ENCODE results near the gene MAP2.

MAP2 gene

DNA sequence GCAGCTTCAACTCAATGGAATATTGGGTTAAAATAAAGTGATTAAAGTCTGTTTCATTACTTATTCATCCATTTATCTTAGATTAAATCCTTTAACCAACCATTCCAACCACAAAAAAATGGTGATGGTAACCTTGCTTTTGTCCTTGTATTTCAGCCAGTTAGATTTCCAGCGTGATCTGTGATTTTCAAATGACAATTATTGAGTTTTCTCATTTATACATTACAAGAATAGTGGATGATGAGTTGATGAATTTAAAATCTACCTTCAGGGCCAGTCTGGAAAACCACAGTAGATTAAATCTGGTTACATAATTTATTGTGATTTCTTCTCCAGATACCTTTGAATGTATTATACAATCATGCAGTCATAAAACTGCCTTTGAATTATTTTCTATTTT, 318.1 kb downstream of the MAP2 start:
- no peak overlapping the region for H3K4me3 ChIP-seq (ENCODE audit: low read depth, low read length)
- TF ChIP-seq, protein P1, sequence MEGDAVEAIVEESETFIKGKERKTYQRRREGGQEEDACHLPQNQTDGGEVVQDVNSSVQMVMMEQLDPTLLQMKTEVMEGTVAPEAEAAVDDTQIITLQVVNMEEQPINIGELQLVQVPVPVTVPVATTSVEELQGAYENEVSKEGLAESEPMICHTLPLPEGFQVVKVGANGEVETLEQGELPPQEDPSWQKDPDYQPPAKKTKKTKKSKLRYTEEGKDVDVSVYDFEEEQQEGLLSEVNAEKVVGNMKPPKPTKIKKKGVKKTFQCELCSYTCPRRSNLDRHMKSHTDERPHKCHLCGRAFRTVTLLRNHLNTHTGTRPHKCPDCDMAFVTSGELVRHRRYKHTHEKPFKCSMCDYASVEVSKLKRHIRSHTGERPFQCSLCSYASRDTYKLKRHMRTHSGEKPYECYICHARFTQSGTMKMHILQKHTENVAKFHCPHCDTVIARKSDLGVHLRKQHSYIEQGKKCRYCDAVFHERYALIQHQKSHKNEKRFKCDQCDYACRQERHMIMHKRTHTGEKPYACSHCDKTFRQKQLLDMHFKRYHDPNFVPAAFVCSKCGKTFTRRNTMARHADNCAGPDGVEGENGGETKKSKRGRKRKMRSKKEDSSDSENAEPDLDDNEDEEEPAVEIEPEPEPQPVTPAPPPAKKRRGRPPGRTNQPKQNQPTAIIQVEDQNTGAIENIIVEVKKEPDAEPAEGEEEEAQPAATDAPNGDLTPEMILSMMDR (IDR thresholded peaks at IDR 0.05; ENCODE audit: insufficient read depth, low read depth, low read length, missing control alignments): no peak
- no peak for DNase-seq (ENCODE audit: low read depth)

DNA sequence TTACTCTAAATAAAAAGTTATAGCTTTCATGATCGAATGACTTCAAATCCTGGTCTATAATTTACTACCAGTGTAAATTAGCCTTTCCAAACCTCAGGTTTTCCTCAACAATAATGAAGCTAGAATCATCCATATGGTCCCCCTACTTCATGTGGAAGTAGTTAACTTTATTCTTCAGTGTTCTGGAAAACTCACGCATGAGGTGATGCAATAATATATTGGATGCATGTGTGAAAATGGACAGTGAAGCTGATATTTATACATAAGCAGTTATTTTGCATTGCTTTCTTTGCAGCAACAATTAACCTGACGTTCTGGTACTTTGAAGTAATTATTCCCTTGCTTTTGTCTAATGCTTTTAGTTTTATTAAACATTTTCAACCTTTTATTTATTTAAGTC, 329.2 kb downstream of the MAP2 start:
- TF ChIP-seq, protein P1 (IDR thresholded peaks at IDR 0.05; ENCODE audit: insufficient read depth, low read depth, low read length, missing control alignments): no peak
- no peak for DNase-seq (ENCODE audit: low read depth)
- no peak overlapping the region for H3K4me3 ChIP-seq (ENCODE audit: low read depth, low read length)

DNA sequence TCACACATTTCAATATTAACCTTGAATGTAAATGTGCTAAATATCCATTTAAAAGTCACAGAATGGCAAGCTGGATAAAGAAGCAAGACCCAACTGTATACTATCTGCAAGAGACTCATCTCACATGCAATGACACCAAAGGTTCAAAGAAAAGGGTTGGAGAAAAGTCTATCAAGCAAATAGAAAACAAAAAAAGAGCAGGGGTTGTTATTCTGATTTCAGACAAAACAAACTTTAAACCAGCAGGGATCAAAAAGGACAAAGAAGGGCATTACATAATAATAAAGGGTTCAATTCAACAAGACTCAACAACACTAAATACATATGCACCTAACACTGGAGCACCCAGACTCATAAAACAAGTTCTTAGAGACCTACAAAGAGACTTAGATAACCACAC, 333.3 kb downstream of the MAP2 start:
- no peak for DNase-seq (ENCODE audit: low read depth)
- TF ChIP-seq, protein P1 (IDR thresholded peaks at IDR 0.05; ENCODE audit: insufficient read depth, low read depth, low read length, missing control alignments): no peak

DNA sequence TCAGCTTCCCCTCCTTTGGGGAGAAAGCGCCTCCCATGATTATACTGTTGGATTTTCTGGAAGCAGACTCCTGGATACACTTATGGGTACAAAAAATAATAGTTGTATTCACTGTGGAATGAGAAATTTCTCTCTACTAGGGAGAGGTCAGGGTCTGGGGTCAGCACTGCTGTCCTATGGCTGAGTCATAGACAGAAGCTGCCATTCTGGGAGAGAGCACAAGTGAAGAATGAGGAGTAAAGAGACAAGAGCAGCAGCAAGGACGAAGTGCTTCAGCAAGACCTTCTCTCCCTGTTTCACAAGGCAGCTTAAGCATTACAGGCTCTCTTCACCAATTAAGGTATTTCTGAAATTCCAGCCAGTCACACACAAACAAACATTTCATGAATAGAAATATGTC, 337.7 kb downstream of the MAP2 start:
- TF ChIP-seq, protein P1 (IDR thresholded peaks at IDR 0.05; ENCODE audit: insufficient read depth, low read depth, low read length, missing control alignments): no peak
- no peak for DNase-seq (ENCODE audit: low read depth)
- H3K4me3 ChIP-seq (ENCODE audit: low read depth, low read length): no peak overlapping the region

More for the DNA sequence above, 333.3 kb downstream of the MAP2 start:
- H3K4me3 ChIP-seq (ENCODE audit: low read depth, low read length): no peak overlapping the region

DNA sequence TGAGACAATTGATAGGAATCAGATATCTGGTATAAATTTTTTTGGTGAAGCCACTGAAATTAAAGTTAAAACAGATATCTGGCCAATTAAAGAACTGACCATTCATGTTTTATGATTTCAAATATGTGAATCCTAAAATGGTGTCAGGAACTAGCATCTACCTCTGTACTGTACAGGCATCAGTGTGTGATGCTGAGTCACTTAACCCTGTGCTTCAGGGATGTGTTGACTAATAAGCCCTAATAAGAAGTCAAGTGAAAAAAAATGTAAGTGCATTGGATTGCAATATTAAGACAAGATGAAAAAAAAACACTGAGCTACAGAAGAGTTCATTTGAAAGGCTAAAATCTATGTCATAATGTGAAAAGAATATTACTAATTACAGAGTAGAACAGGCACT, 338.7 kb downstream of the MAP2 start:
- TF ChIP-seq, protein P1 (IDR thresholded peaks at IDR 0.05; ENCODE audit: insufficient read depth, low read depth, low read length, missing control alignments): no peak
- H3K4me3 ChIP-seq (ENCODE audit: low read depth, low read length): no peak overlapping the region
- no peak for DNase-seq (ENCODE audit: low read depth)

DNA sequence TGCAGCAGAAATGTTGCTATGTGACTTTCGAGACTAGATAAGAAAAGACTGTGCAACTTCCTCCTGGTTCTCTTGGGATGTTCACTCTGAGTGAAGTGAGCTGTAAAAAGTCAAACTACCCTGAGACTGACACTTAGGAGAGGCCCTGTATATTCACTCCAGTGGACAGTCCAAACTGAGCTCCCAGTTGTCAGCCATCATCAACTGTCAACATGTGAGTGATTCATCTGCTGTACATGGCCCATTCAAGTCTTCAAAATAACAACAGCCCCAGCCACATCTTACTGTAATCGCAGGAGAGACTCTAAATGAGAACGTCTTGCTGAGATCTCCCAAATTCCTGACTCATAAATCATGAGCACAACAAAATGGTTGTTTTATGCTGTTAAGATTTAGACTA, 339.3 kb downstream of the MAP2 start:
- no peak for DNase-seq (ENCODE audit: low read depth)
- no peak overlapping the region for H3K4me3 ChIP-seq (ENCODE audit: low read depth, low read length)
- TF ChIP-seq, protein P1 (IDR thresholded peaks at IDR 0.05; ENCODE audit: insufficient read depth, low read depth, low read length, missing control alignments): no peak

DNA sequence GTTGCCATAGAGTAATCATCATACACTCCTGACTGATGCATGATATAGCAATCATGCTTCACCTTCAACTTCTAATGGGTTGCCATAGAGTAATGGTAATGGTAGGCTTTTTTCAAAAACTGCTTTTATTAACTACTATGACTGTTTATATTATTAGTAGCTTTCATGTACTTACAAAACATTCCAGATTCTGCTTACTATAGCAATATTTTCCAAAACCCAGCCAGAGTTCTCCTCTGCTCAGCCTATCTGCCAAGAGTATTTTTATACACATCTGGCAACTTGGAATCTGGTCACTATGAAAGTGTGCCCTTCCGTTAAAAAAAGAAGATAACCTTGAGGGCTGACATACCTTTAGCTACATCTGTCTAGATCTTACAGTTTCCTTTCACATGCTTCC, 342.8 kb downstream of the MAP2 start:
- H3K4me3 ChIP-seq (ENCODE audit: low read depth, low read length): no peak overlapping the region
- TF ChIP-seq, protein P1 (IDR thresholded peaks at IDR 0.05; ENCODE audit: insufficient read depth, low read depth, low read length, missing control alignments): no peak
- no peak for DNase-seq (ENCODE audit: low read depth)
